Pancreas (tissue), 10 donors: ENCODE results near the gene C9orf43. TPM values are rescaled to one million over a fixed set of nuclear protein-coding genes. Genes with fewer than 3 reads are reported as not detected.

Source experiments
- ATAC-seq, 4 donors: fragments of 200-7000 bp; cut with Tn5 transposase; one replicate each; pipeline versions ENCODE4 v1.8.0 to v1.9.1; 2020; ENCODE audit warnings: mild to moderate bottlenecking in 4 of 4, moderate library complexity in 4 of 4
- DNase-seq, 6 donors: peaks; one replicate each; pipeline ENCODE4 v3.0.0-alpha.2; 2020
- FAIRE-seq: peaks from 2 replicates; lab custom pipeline; 2012; peaks lifted over from hg19 to GRCh38; lab: Jason Lieb, UNC
- H3K27ac ChIP-seq, 4 donors: fragments of 200-600 bp; sonication (generic); 1 replicate in 3 of 4; 2 replicates in 1 of 4; pipeline versions ENCODE4 v1.5.0 to v1.8.0; 2020
- H3K27me3 ChIP-seq, 4 donors: fragments of 200-600 bp; one replicate each; pipeline ENCODE4 v1.8.0; 2021
- H3K36me3 ChIP-seq, 3 donors: fragments of 200-600 bp; sonication (generic) in 1 of 3; one replicate each; pipeline versions ENCODE4 v1.5.0 to v1.8.0; 2020 to 2021
- H3K4me1 ChIP-seq, 3 donors: fragments of 200-600 bp; one replicate each; pipeline ENCODE4 v1.8.0; 2021
- H3K4me3 ChIP-seq, 4 donors: fragments of 200-600 bp; sonication (generic) in 2 of 4; one replicate each; pipeline versions ENCODE4 v1.5.0 to v1.8.0; 2020 to 2021
- H3K9me3 ChIP-seq, 4 donors: fragments of 200-600 bp; one replicate each; pipeline ENCODE4 v1.8.0; 2021
- CTCF ChIP-seq, 4 donors: fragments of 200-600 bp; sonication (generic) in 3 of 4; IDR thresholded peaks; one replicate each; pipeline versions ENCODE4 v1.5.0 to v1.8.0; 2021; ENCODE audit warnings: antibody characterized with exemption in 4 of 4
- WGBS, 2 donors: extraction: QIAGEN DNeasy Blood & Tissue Kit; methylation state at CpG; one replicate each; pipeline ENCODE4 v1.1.7; 2013; 5-methylcytosine and 5-hydroxymethylcytosine counted together
- intact Hi-C, 3 donors: fragments of 100-400 bp; cut with DNase I; formaldehyde crosslinking; loops; one replicate each; pipeline versions ENCODE4 v1.11.1 to v1.14.2; 2022
- polyA plus RNA-seq, 2 donors: library from polyadenylated mRNA; stranded (reverse); fragments of 200-250 nt; gene quantifications; one replicate each; pipeline ENCODE4 v1.2.3, GENCODE V29; 2013
- total RNA-seq, 6 donors: library from RNA; stranded (reverse); fragmentation: NEBNext Ultra II Directional in 4 of 6; extraction: Animal tissue kit (Norgen Biotek cat#: 25700) in 4 of 6; gene quantifications; one replicate each; pipeline versions ENCODE4 v1.2.1 to v1.2.4, GENCODE V29; 2021 to 2023
- donor health status: healthy with polysubstance abuse.
- donor health status: DM: no; HTN: no; CAD: no; lungs with moderate emphysema.
- donor health status: DM: no; HTN: no; CAD: no.
- donor health status: control.
- donor health status: control.
- donor health status: Bipolar disorder and iron deficiency.
- donor health status: DM: yes; HTN: yes; CAD: no.
- donor health status: DM: no; HTN: no; CAD: no.
- donor health status: DM: no; HTN: no; CAD: no.
- donor health status: DM: yes; HTN: yes; CAD: no.

C9orf43 gene
- total and polyA plus RNA-seq, 8 donors = 0.18 to 1.5 (median 0.49) TPM

GRCh38 chr9:113462781-113463286, 52.3 kb downstream of the C9orf43 start:
- 90 to 91% methylated on average over 11 of the region's 11 CpGs for WGBS, 2 donors
- FAIRE-seq = no peak
- Histone ChIP-seq H3K9me3 (no peaks in the 10 kb centered on the region), H3K27ac (peak overlapping the region in 1 of 4 donors; percentile 58), H3K4me1 (peaks cover 5 to 9% (median 9%) of the 10 kb centered on the region in 3 donors), H3K27me3 (no peaks in the 10 kb centered on the region), H3K4me3 (no peak overlapping the region), H3K36me3 (no peaks in the 10 kb centered on the region)
- DNase-seq = no peak
- intact Hi-C loops = no loop called here
- no peak for TF ChIP-seq CTCF (IDR thresholded peaks at IDR 0.05)
- ATAC-seq = no peak

GRCh38 chr9:113463418-113464285, 53.1 kb downstream of the C9orf43 start, which contains the start of gene RGS3:
TSS of gene RGS3 (plus strand) at chr9:113463727. CDS start at chr9:113463803, 76 bp downstream.
- peaks cover 5 to 10% (median 9%) of the 10 kb centered on the region in 3 donors for H3K4me1 ChIP-seq
- no peak for TF ChIP-seq CTCF (IDR thresholded peaks at IDR 0.05)
- H3K27ac ChIP-seq = peak within 1 kb of the TSS; percentile 58 to 93 (median 86)
- H3K27me3 ChIP-seq = no peaks in the 10 kb centered on the region
- DNase-seq (peak; percentile 74 to 93 (median 80)), ATAC-seq (peak; percentile 92 to 96 (median 94)), FAIRE-seq (no peak)
- intact Hi-C loops = no loop called here
- H3K9me3 ChIP-seq = no peaks in the 10 kb centered on the region
- 9 to 12% methylated on average over 44 to 55 of the region's 55 CpGs for whole genome bisulfite sequencing, 2 donors
- H3K4me3 ChIP-seq = peak within 1 kb of the TSS; percentile 42 to 69 (median 52)
- H3K36me3 ChIP-seq = no peaks in the 10 kb centered on the region

GRCh38 chr9:113464286-113464660, 53.7 kb downstream of the C9orf43 start:
- no peaks in the 10 kb centered on the region for H3K9me3 ChIP-seq
- H3K27me3 ChIP-seq = no peaks in the 10 kb centered on the region
- no peak for DNase-seq
- peak overlapping the region in 2 of 4 donors; percentile 63 to 69 for H3K4me3 ChIP-seq
- WGBS, 2 donors = 18 to 27% methylated on average over 1 of the region's 1 CpG
- no peak for FAIRE-seq
- no peak for TF ChIP-seq CTCF (IDR thresholded peaks at IDR 0.05)
- H3K4me1 ChIP-seq = peaks cover 5 to 17% (median 14%) of the 10 kb centered on the region in 3 donors
- peak in 3 of 4 donors; percentile 0 to 3 (median 2) for ATAC-seq
- peak overlapping the region; percentile 58 to 93 (median 86) for H3K27ac ChIP-seq
- intact Hi-C loops = no loop called here
- no peaks in the 10 kb centered on the region for H3K36me3 ChIP-seq

GRCh38 chr9:113465599-113466140, 55.1 kb downstream of the C9orf43 start:
- Histone ChIP-seq H3K9me3 (no peaks in the 10 kb centered on the region), H3K27ac (peak overlapping the region in 2 of 4 donors; percentile 53 to 93), H3K4me1 (peaks cover 5 to 20% (median 14%) of the 10 kb centered on the region in 3 donors), H3K27me3 (no peaks in the 10 kb centered on the region), H3K4me3 (no peak overlapping the region), H3K36me3 (no peaks in the 10 kb centered on the region)
- intact Hi-C loops = no loop called here
- DNase-seq (no peak), ATAC-seq (no peak), FAIRE-seq (no peak)
- WGBS, 2 donors = 22 to 47% methylated on average over 2 of the region's 2 CpGs
- no peak for TF ChIP-seq CTCF (IDR thresholded peaks at IDR 0.05)
